ENCODE data around the gene ELK4. TPM values are rescaled to one million over a fixed set of nuclear protein-coding genes. Genes with fewer than 3 reads are reported as not detected.
A peak's percentile ranks its signal among the peaks of the same experiment; 100 is the strongest.

ELK4 gene
- total RNA-seq, 1 experiment from 2014 or later: 15.5 TPM

- in situ Hi-C loops (cut with HindIII; ENCODE audit: low pct_unique_long_range_greater_than_20kb, low sequenced_read_pairs): no loop called here
- DNase-seq (ENCODE audit: low read depth, low spot score): no peak
Measured at GRCh38 chr1:205610901-205611466, 20.8 kb downstream of the ELK4 start.

DNA sequence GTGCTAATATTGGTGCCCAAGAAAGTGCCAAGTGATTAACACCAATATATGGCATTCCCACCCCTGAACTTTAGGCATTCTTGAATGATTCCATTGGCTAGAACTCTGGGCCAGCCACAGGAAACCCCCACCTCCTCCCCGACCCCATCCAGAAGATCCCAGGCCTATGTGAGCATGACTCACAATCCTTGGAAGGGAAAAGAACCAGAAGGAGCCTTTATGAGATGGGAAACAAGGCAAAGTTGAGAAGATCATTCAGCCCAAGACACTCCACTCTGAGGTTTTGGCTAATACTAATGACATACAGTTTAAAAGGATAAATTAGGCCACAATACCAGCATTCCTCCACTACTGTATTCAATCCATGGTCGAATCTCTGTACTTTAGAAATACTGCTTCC is 21.8 kb downstream of the ELK4 start:
- DNase-seq (ENCODE audit: low read depth, low spot score): peak; percentile 84

DNA sequence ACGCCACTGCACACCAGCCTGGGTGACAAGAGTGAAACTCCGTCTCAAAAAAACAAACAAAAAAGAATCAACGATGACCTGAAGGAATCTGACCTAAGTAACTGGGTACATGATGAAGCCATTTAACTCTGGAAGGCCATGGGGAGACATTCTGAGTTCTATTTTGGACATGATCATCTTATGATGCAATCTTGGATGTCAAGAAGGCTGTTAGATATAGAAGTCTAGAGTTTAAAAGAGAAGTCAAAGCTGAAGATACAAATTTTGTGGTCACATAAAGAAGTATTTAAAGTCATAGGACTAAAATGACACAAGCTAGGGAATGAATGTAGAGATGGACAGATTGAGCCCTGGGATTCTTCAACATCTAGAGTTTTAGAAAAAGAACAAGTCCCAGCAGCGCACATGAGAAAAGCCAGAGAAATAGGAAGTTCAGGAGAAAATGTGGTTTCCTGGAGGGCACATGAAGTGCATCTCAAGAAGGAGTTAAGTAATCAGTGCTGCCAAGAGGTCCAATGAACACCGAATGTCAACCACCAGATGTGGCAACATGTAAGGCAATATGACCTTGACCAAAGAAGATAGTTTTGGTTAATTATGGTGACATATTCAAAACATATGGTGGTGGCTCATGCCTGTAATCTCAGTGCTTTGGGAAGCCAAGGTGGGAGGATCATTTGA is 26.8 kb downstream of the ELK4 start:
- no peak for DNase-seq (ENCODE audit: low read depth, low spot score)
- in situ Hi-C loops (cut with HindIII; ENCODE audit: low pct_unique_long_range_greater_than_20kb, low sequenced_read_pairs): no loop called here

More for the DNA sequence above, 21.8 kb downstream of the ELK4 start:
- in situ Hi-C loops (cut with HindIII; ENCODE audit: low pct_unique_long_range_greater_than_20kb, low sequenced_read_pairs): no loop called here

DNA sequence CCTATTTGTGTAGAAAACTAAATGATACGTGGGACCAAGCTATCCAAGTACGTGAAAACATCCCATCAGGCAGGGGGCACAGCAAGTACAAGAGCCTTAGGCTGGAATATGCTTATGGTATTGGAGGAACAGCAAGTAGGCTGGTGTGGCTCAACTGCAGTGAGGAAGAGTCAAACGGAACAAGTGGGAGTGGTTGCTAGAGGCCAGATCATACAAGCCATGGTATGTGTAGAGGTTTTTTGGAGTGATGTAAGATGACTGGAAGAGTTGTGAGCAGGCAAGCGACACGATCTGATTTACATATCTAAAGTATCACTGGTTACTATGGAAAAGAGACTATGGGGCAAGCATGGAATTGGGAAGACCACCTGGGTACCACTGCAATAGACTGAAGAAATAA is 27.8 kb downstream of the ELK4 start:
- no peak for DNase-seq (ENCODE audit: low read depth, low spot score)
- in situ Hi-C loops (cut with HindIII; ENCODE audit: low pct_unique_long_range_greater_than_20kb, low sequenced_read_pairs): no loop called here

DNA sequence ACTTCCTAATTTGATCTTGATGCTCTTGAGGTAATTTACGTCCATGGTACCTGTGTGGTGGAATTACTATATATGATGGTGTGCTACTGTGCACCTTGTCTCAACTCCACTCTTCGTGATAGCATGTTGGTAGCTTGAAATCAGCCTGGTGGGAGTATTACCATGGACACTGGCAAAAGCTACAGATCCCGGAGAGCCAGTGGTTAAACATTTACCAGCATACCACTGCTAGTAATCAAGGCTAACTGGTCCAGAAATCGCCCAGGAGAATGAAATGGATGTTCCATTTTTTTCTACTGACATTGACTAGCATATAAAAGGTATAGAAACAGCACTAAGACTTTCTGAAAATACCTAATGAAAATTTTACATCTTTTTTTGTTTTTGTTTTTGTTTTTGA is 30.6 kb downstream of the ELK4 start:
- in situ Hi-C loops (cut with HindIII; ENCODE audit: low pct_unique_long_range_greater_than_20kb, low sequenced_read_pairs): no loop called here
- DNase-seq (ENCODE audit: low read depth, low spot score): no peak

DNA sequence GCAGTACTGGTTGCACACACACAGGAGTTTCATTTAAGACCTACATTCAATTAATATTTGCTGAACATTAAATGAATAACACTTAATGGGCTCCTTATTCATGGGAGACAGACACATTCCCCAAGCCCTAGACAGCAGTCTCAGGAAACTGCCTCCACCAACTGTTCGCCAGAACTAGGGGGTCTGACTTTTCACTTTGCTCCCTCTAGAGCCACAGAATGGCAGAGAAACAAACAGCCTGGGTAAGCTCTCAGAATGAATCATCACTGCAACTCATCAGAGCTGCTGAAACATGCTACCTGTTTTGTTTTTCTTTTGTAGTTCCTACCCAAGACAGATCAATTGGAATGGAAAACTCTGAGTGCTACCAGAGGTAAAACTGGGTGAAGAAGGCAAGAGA is 31.7 kb downstream of the ELK4 start:
- no peak for DNase-seq (ENCODE audit: low read depth, low spot score)
- in situ Hi-C loops (cut with HindIII; ENCODE audit: low pct_unique_long_range_greater_than_20kb, low sequenced_read_pairs): no loop called here

- DNase-seq (ENCODE audit: low read depth, low spot score): no peak
- in situ Hi-C loops (cut with HindIII; ENCODE audit: low pct_unique_long_range_greater_than_20kb, low sequenced_read_pairs): no loop called here
Measured at GRCh38 chr1:205599669-205600042, 32.2 kb downstream of the ELK4 start.

GRCh38 chr1:205598841-205599668 is 32.8 kb downstream of the ELK4 start:
- no peak for DNase-seq (ENCODE audit: low read depth, low spot score)
- in situ Hi-C loops (cut with HindIII; ENCODE audit: low pct_unique_long_range_greater_than_20kb, low sequenced_read_pairs): no loop called here

- no peak for DNase-seq (ENCODE audit: low read depth, low spot score)
- in situ Hi-C loops (cut with HindIII; ENCODE audit: low pct_unique_long_range_greater_than_20kb, low sequenced_read_pairs): no loop called here
Measured at GRCh38 chr1:205597691-205598314, 34.0 kb downstream of the ELK4 start.

GRCh38 chr1:205596876-205597275 is 34.9 kb downstream of the ELK4 start:
- no peak for DNase-seq (ENCODE audit: low read depth, low spot score)
- in situ Hi-C loops (cut with HindIII; ENCODE audit: low pct_unique_long_range_greater_than_20kb, low sequenced_read_pairs): no loop called here

GRCh38 chr1:205595861-205596260 is 36.0 kb downstream of the ELK4 start:
- DNase-seq (ENCODE audit: low read depth, low spot score): no peak
- in situ Hi-C loops (cut with HindIII; ENCODE audit: low pct_unique_long_range_greater_than_20kb, low sequenced_read_pairs): no loop called here

DNA sequence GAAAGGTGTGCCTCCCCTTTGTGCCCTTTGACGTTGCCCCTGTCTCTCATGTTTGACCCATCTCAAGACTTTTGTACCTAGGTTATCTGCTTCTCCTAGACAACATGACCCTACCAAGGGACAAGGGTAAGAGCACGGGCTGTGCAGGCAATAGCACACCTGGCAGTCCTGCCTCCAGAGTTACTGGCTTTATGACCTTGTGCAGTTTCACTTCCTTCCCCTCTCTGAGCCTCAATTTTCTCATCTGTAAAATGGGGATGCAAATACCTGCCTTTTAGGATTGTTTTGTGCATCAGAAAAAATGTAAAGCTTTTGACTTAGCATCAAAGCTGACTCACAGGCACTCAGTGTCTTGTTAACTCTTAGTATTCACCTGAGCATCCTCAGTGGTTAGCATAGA is 36.4 kb downstream of the ELK4 start:
- in situ Hi-C loops (cut with HindIII; ENCODE audit: low pct_unique_long_range_greater_than_20kb, low sequenced_read_pairs): no loop called here
- no peak for DNase-seq (ENCODE audit: low read depth, low spot score)

DNA sequence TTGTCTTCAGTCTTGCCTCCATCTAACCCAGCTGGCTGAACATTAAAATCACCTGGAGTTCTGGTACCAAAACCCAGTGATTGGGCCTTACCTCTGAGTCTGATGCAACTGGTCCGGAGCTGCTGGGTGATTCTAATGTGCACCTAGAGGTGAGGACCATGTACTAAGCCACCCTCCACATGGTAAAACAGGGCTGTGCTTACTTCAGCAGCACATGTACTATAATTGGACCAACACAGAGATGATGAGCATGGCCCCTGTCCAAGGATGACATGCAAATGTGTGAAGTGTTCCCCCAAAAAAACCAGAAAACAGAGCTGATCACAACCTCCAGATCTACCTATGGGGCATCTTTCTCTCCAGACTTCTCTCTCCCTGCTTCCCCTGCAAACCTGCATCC is 37.0 kb downstream of the ELK4 start:
- no peak for DNase-seq (ENCODE audit: low read depth, low spot score)
- in situ Hi-C loops (cut with HindIII; ENCODE audit: low pct_unique_long_range_greater_than_20kb, low sequenced_read_pairs): no loop called here

DNA sequence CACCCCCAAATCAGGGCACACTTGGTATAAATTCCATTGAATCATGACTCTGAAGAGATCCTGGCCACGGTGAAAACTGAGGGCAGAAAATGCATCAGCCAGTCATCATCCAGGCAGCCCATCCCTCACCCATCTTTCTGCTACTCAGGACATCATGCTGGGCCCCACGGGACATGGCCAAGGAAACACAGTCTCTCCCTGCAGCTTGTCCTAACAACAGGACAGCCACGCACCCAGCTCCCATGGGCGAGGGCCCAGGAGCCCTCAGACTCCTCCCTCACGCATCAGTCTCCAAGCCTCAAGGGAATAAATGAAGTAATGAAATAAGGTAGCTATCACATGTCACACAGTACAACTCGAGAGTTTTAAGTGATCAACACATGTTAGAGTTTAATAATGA is 37.8 kb downstream of the ELK4 start:
- in situ Hi-C loops (cut with HindIII; ENCODE audit: low pct_unique_long_range_greater_than_20kb, low sequenced_read_pairs): no loop called here
- no peak for DNase-seq (ENCODE audit: low read depth, low spot score)

GRCh38 chr1:205593532-205593931 is 38.3 kb downstream of the ELK4 start:
- in situ Hi-C loops (cut with HindIII; ENCODE audit: low pct_unique_long_range_greater_than_20kb, low sequenced_read_pairs): no loop called here
- no peak for DNase-seq (ENCODE audit: low read depth, low spot score)

GRCh38 chr1:205592443-205593003 is 39.3 kb downstream of the ELK4 start:
- in situ Hi-C loops (cut with HindIII; ENCODE audit: low pct_unique_long_range_greater_than_20kb, low sequenced_read_pairs): no loop called here
- no peak for DNase-seq (ENCODE audit: low read depth, low spot score)

DNA sequence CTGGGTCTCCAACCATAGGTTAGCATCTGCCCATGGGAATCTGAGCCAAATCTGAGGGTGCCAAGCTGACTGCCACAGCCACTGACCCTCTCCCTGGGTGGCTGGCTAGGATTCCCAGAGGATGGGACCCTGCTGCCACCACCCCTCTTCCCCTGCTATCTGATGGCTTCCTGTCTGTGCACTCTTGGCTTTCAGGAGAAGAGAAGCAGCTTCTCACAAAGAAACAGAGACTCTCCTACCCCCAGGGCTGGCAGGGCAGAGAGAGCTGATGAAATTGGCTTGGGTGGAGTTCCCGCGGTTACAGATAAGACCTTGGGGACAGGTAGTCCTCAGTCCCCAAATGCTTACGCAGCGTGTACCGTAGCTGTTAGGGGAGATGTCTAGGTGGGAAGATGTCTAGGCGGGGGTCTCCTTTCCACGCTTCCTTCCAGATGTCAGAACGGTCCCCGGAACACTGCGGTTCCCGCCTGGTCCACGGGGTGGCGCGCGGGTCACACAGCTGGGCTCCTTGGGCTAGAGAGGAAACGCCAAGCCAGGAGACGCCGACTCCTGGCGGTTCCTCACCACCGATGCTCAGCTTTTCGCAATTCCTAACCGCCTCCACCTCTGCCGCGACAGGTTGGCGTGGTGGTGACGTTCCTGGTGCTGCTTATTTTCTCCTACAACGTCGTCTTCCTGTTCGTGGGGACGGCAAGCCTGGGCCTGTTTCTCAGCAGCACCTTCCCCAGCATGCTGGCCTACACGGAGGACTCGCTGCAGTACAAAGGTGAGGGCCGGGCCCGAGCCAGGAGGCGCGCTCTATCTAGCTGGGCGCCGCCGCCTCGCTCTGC is 40.1 kb downstream of the ELK4 start:
- peak; percentile 83 for DNase-seq (ENCODE audit: low read depth, low spot score)
- in situ Hi-C loops (cut with HindIII; ENCODE audit: low pct_unique_long_range_greater_than_20kb, low sequenced_read_pairs): no loop called here
